Thyroid gland (tissue), 4 donors: Measurements from ENCODE around the gene FAM76A.

Source experiments
- CTCF ChIP-seq, 6 experiments: fragments of 200-600 bp in 3 of 6; fragments of 450-650 bp in 3 of 6; sonication (generic) in 3 of 6; IDR thresholded peaks; one replicate each; pipeline ENCODE4 v1.5.1; 2016 to 2019; ENCODE audit warnings: antibody characterized with exemption in 6 of 6, mild to moderate bottlenecking in 2 of 6, inconsistent platforms in 1 of 6, moderate library complexity in 1 of 6
- POLR2A ChIP-seq, 2 donors: fragments of 450-650 bp; IDR thresholded peaks; one replicate each; pipeline ENCODE4 v1.6.1; 2017; ENCODE audit warnings: antibody characterized with exemption in 2 of 2, mild to moderate bottlenecking in 2 of 2, moderate library complexity in 1 of 2

DNA sequence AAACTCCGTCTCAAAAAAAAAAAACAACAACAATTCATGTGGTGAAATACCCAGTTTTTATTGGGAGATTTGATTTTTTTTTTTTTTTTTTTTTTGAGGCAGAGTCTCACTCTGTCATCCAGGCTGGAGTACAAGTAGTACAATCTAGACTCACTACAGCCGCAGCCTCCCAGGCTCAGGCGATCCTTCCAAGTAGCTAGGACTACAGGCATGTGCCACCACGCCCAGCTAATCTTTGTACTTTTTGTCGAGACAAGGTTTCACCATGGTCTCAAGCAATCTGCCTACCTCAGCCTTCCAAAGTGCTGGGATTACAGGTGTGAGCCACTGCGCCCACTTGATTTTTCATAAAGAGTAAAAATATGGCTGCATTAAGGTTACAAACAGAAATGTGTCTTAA, 15.4 kb downstream of the FAM76A start:
- TF ChIP-seq POLR2A (IDR thresholded peaks at IDR 0.05) (no peak), CTCF (IDR thresholded peaks at IDR 0.05) (no peak)
